Dendritic cell treated with granulocyte-macrophage colony-stimulating factor and Interleukin-4, amounts not matched to agents 40 ng/mL and 50 ng/mL, for 4 days (primary cell): Measurements from ENCODE around the gene SLC4A4.

Experiments
- H3K27ac Mint-ChIP-seq: one replicate; pipeline ENCODE4 v1.8.0; 2022; ENCODE audit warnings: mild to moderate bottlenecking, mixed read lengths
- H3K27me3 Mint-ChIP-seq: one replicate; pipeline ENCODE4 v1.8.0; 2022; ENCODE audit warnings: mild to moderate bottlenecking, mixed read lengths
- H3K36me3 Mint-ChIP-seq: one replicate; pipeline ENCODE4 v1.8.0; 2022; ENCODE audit warnings: low read depth, mixed read lengths
- H3K4me1 Mint-ChIP-seq: one replicate; pipeline ENCODE4 v1.8.0; 2022; ENCODE audit warnings: low read depth, mixed read lengths
- H3K4me3 Mint-ChIP-seq: one replicate; pipeline ENCODE4 v1.8.0; 2022; ENCODE audit warnings: mild to moderate bottlenecking, moderate library complexity, mixed read lengths
- H3K9me3 Mint-ChIP-seq: one replicate; pipeline ENCODE4 v1.8.0; 2022; ENCODE audit warnings: mixed read lengths
- intact Hi-C: fragments of 100-400 bp; cut with micrococcal nuclease; formaldehyde crosslinking; loops from one replicate; pipeline ENCODE4 v1.15.0; 2022

The SLC4A4 gene

GRCh38 chr4:71486550-71487343, 147.9 kb downstream of the SLC4A4 start:
- no peaks in the 10 kb centered on the region for H3K27me3 Mint-ChIP-seq
- intact Hi-C loops = no loop called here
- no peaks in the 10 kb centered on the region for H3K36me3 Mint-ChIP-seq
- H3K4me3 Mint-ChIP-seq = no peak overlapping the region
- no peaks in the 10 kb centered on the region for H3K4me1 Mint-ChIP-seq
- H3K9me3 Mint-ChIP-seq = no peaks in the 10 kb centered on the region
- no peak overlapping the region for H3K27ac Mint-ChIP-seq

GRCh38 chr4:71487344-71487920, 148.6 kb downstream of the SLC4A4 start:
- H3K4me1 Mint-ChIP-seq = no peaks in the 10 kb centered on the region
- H3K4me3 Mint-ChIP-seq = no peak overlapping the region
- no peaks in the 10 kb centered on the region for H3K27me3 Mint-ChIP-seq
- no peaks in the 10 kb centered on the region for H3K36me3 Mint-ChIP-seq
- intact Hi-C loops = no loop called here
- no peak overlapping the region for H3K27ac Mint-ChIP-seq
- no peaks in the 10 kb centered on the region for H3K9me3 Mint-ChIP-seq

- H3K36me3 Mint-ChIP-seq = no peaks in the 10 kb centered on the region
- H3K4me1 Mint-ChIP-seq = no peaks in the 10 kb centered on the region
- H3K27me3 Mint-ChIP-seq = no peaks in the 10 kb centered on the region
- H3K9me3 Mint-ChIP-seq = no peaks in the 10 kb centered on the region
- intact Hi-C loops = no loop called here
- H3K27ac Mint-ChIP-seq = no peak overlapping the region
- no peak overlapping the region for H3K4me3 Mint-ChIP-seq
Measured at GRCh38 chr4:71494539-71494938, 155.7 kb downstream of the SLC4A4 start.

GRCh38 chr4:71495454-71495853, 156.6 kb downstream of the SLC4A4 start:
- no peak overlapping the region for H3K27ac Mint-ChIP-seq
- H3K4me1 Mint-ChIP-seq = no peaks in the 10 kb centered on the region
- no peaks in the 10 kb centered on the region for H3K36me3 Mint-ChIP-seq
- intact Hi-C loops = no loop called here
- H3K27me3 Mint-ChIP-seq = no peaks in the 10 kb centered on the region
- no peaks in the 10 kb centered on the region for H3K9me3 Mint-ChIP-seq
- no peak overlapping the region for H3K4me3 Mint-ChIP-seq

- Mint-ChIP-seq H3K36me3 (no peaks in the 10 kb centered on the region), H3K4me3 (no peak overlapping the region), H3K4me1 (no peaks in the 10 kb centered on the region), H3K27me3 (no peaks in the 10 kb centered on the region), H3K9me3 (no peaks in the 10 kb centered on the region), H3K27ac (no peak overlapping the region)
- intact Hi-C loops = no loop called here
Measured at GRCh38 chr4:71497078-71497477, 158.3 kb downstream of the SLC4A4 start.

- Mint-ChIP-seq H3K4me1 (no peaks in the 10 kb centered on the region), H3K27ac (no peak overlapping the region), H3K27me3 (no peaks in the 10 kb centered on the region), H3K9me3 (no peaks in the 10 kb centered on the region), H3K4me3 (no peak overlapping the region), H3K36me3 (no peaks in the 10 kb centered on the region)
- intact Hi-C loops = no loop called here
Measured at GRCh38 chr4:71498002-71498401, 159.2 kb downstream of the SLC4A4 start.

GRCh38 chr4:71498625-71499024, 159.8 kb downstream of the SLC4A4 start:
- H3K9me3 Mint-ChIP-seq = no peaks in the 10 kb centered on the region

GRCh38 chr4:71501992-71502391, 163.2 kb downstream of the SLC4A4 start:
- intact Hi-C loops = no loop called here
- no peak overlapping the region for H3K27ac Mint-ChIP-seq
- H3K4me3 Mint-ChIP-seq = no peak overlapping the region
- H3K36me3 Mint-ChIP-seq = no peaks in the 10 kb centered on the region
- no peaks in the 10 kb centered on the region for H3K4me1 Mint-ChIP-seq
- H3K9me3 Mint-ChIP-seq = peaks cover 17% of the 10 kb centered on the region
- no peaks in the 10 kb centered on the region for H3K27me3 Mint-ChIP-seq

More at GRCh38 chr4:71498625-71499024, 159.8 kb downstream of the SLC4A4 start:
- Mint-ChIP-seq H3K27ac (no peak overlapping the region), H3K27me3 (no peaks in the 10 kb centered on the region), H3K36me3 (no peaks in the 10 kb centered on the region), H3K4me3 (no peak overlapping the region), H3K4me1 (no peaks in the 10 kb centered on the region)
- intact Hi-C loops = no loop called here

- no peak overlapping the region for H3K27ac Mint-ChIP-seq
- H3K27me3 Mint-ChIP-seq = no peaks in the 10 kb centered on the region
- intact Hi-C loops = no loop called here
- H3K9me3 Mint-ChIP-seq = peaks cover 35% of the 10 kb centered on the region
- no peaks in the 10 kb centered on the region for H3K4me1 Mint-ChIP-seq
- H3K36me3 Mint-ChIP-seq = no peaks in the 10 kb centered on the region
- H3K4me3 Mint-ChIP-seq = no peak overlapping the region
Measured at GRCh38 chr4:71518283-71518989, 179.6 kb downstream of the SLC4A4 start.

GRCh38 chr4:71520308-71520707, 181.5 kb downstream of the SLC4A4 start:
- Mint-ChIP-seq H3K4me1 (no peaks in the 10 kb centered on the region), H3K9me3 (peaks cover 24% of the 10 kb centered on the region), H3K4me3 (no peak overlapping the region), H3K27me3 (no peaks in the 10 kb centered on the region), H3K27ac (no peak overlapping the region), H3K36me3 (no peaks in the 10 kb centered on the region)
- intact Hi-C loops = no loop called here

GRCh38 chr4:71520850-71521249, 182.0 kb downstream of the SLC4A4 start:
- intact Hi-C loops = no loop called here
- Mint-ChIP-seq H3K4me3 (no peak overlapping the region), H3K27me3 (no peaks in the 10 kb centered on the region), H3K27ac (no peak overlapping the region), H3K9me3 (peaks cover 24% of the 10 kb centered on the region), H3K36me3 (no peaks in the 10 kb centered on the region), H3K4me1 (no peaks in the 10 kb centered on the region)

- Mint-ChIP-seq H3K36me3 (no peaks in the 10 kb centered on the region), H3K27me3 (no peaks in the 10 kb centered on the region), H3K4me1 (no peaks in the 10 kb centered on the region), H3K9me3 (no peaks in the 10 kb centered on the region), H3K4me3 (no peak overlapping the region), H3K27ac (no peak overlapping the region)
- intact Hi-C loops = no loop called here
Measured at GRCh38 chr4:71524756-71525155, 185.9 kb downstream of the SLC4A4 start.

GRCh38 chr4:71526637-71527406, 188.0 kb downstream of the SLC4A4 start:
- no peak overlapping the region for H3K4me3 Mint-ChIP-seq
- no peaks in the 10 kb centered on the region for H3K9me3 Mint-ChIP-seq
- intact Hi-C loops = no loop called here
- no peak overlapping the region for H3K27ac Mint-ChIP-seq
- no peaks in the 10 kb centered on the region for H3K4me1 Mint-ChIP-seq
- H3K27me3 Mint-ChIP-seq = no peaks in the 10 kb centered on the region
- no peaks in the 10 kb centered on the region for H3K36me3 Mint-ChIP-seq

GRCh38 chr4:71532407-71532806, 193.6 kb downstream of the SLC4A4 start:
- no peak overlapping the region for H3K27ac Mint-ChIP-seq
- no peaks in the 10 kb centered on the region for H3K4me1 Mint-ChIP-seq
- intact Hi-C loops = no loop called here
- no peaks in the 10 kb centered on the region for H3K36me3 Mint-ChIP-seq
- H3K27me3 Mint-ChIP-seq = no peaks in the 10 kb centered on the region
- no peaks in the 10 kb centered on the region for H3K9me3 Mint-ChIP-seq
- no peak overlapping the region for H3K4me3 Mint-ChIP-seq
